Neural progenitor cell (in vitro differentiated cells): ENCODE measurements around the gene SLC10A3. TPM values are rescaled to one million over a fixed set of nuclear protein-coding genes. Genes with fewer than 3 reads are reported as not detected.

Experiments
- DNase-seq: peaks from one replicate; pipeline ENCODE4 v3.0.0-alpha.2; 2016; ENCODE audit warnings: low spot score
- H2AFZ ChIP-seq: fragments of 200-600 bp; sonication (generic); replicated peaks from 2 replicates; pipeline ENCODE4 v1.6.1; 2016; ENCODE audit warnings: antibody characterized with exemption
- H3F3A ChIP-seq: fragments of 200-600 bp; sonication (generic); 2 replicates; pipeline ENCODE4 v1.6.1; 2016; ENCODE audit warnings: antibody characterized with exemption, low read depth
- H3K27ac ChIP-seq: fragments of 200-600 bp; sonication (generic); 2 replicates; pipeline ENCODE4 v1.5.1; 2016; ENCODE audit warnings: mild to moderate bottlenecking
- H3K27me3 ChIP-seq: fragments of 200-600 bp; sonication (generic); 2 replicates; pipeline ENCODE4 v1.6.1; 2016; ENCODE audit warnings: mild to moderate bottlenecking, moderate library complexity
- H3K36me3 ChIP-seq: fragments of 200-600 bp; sonication (generic); 2 replicates; pipeline ENCODE4 v1.5.1; 2016
- H3K4me1 ChIP-seq: fragments of 200-600 bp; sonication (generic); 2 replicates; pipeline ENCODE4 v1.6.1; 2016; ENCODE audit warnings: mixed run types
- H3K4me2 ChIP-seq: fragments of 200-600 bp; sonication (generic); 2 replicates; pipeline ENCODE4 v1.6.1; 2016
- H3K4me3 ChIP-seq: fragments of 200-600 bp; sonication (generic); 2 replicates; pipeline ENCODE4 v1.5.1; 2016
- H3K79me2 ChIP-seq: fragments of 200-600 bp; sonication (generic); 2 replicates; pipeline ENCODE4 v1.6.1; 2016; ENCODE audit warnings: low read depth
- H3K9ac ChIP-seq: fragments of 200-600 bp; sonication (generic); 2 replicates; pipeline ENCODE4 v1.6.1; 2016
- H3K9me3 ChIP-seq: fragments of 200-600 bp; sonication (generic); 2 replicates; pipeline ENCODE4 v1.5.1; 2016; ENCODE audit warnings: low read depth
- H4K20me1 ChIP-seq: fragments of 200-600 bp; sonication (generic); 2 replicates; pipeline ENCODE4 v1.6.1; 2016; ENCODE audit warnings: low read depth
- H3K27ac Mint-ChIP-seq: 3 replicates; pipeline ENCODE4 v1.8.0; 2021; ENCODE audit warnings: mixed read lengths
- H3K27me3 Mint-ChIP-seq: 2 replicates; pipeline ENCODE4 v1.8.0; 2022; ENCODE audit warnings: low read depth, mild to moderate bottlenecking, inconsistent platforms, moderate library complexity, mixed read lengths; ENCODE audit not compliant: insufficient read depth
- H3K36me3 Mint-ChIP-seq: 3 replicates; pipeline ENCODE4 v1.8.0; 2021; ENCODE audit warnings: mixed read lengths
- H3K4me1 Mint-ChIP-seq: 3 replicates; pipeline ENCODE4 v1.8.0; 2021; ENCODE audit warnings: mixed read lengths
- H3K4me3 Mint-ChIP-seq: 3 replicates; pipeline ENCODE4 v1.8.0; 2021; ENCODE audit warnings: mild to moderate bottlenecking, moderate library complexity, mixed read lengths
- H3K9me3 Mint-ChIP-seq: 3 replicates; pipeline ENCODE4 v1.8.0; 2020; ENCODE audit warnings: mixed read lengths
- EZH2 ChIP-seq: fragments of 200-600 bp; sonication (generic); IDR thresholded peaks from 2 replicates; pipeline ENCODE4 v1.6.1; 2017; ENCODE audit warnings: antibody characterized with exemption, mild to moderate bottlenecking, moderate library complexity
- EZH2phosphoT487 ChIP-seq: fragments of 200-600 bp; sonication (generic); IDR thresholded peaks from 2 replicates; pipeline ENCODE4 v1.6.1; 2017; ENCODE audit warnings: antibody characterized with exemption
- total RNA-seq: library from RNA; depleted of rRNA; stranded (reverse); fragments of >200 nt; gene quantifications from 2 replicates; pipeline ENCODE4 v1.2.3, GENCODE V29; 2015; ENCODE audit warnings: low replicate concordance
- TF ChIP-seq, protein P1 (sequence below): fragments of 200-600 bp; sonication (generic); IDR thresholded peaks from 2 replicates; pipeline ENCODE4 v1.5.1; 2017; ENCODE audit warnings: antibody characterized with exemption, mild to moderate bottlenecking

The SLC10A3 gene
- total RNA-seq, 1 donor from 2014 or later: 3.5 TPM

DNA sequence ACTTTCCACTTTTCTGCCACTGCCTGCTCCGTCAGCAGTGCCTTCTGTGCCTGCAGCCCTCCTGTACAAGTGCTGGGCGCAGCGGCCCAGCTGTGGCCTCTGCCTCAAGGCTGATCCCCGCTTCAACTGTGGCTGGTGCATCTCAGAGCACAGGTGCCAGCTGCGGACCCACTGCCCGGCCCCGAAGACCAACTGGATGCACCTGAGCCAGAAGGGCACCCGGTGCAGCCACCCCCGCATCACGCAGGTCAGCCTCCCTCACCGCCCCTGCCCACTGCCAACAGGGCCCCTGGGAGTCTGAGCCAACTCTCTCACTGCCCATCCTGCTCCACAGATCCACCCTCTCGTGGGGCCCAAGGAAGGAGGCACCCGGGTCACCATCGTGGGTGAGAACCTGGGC lies 24.8 kb downstream of the SLC10A3 start:
- no peaks in the 10 kb centered on the region for H3K36me3 ChIP-seq
- Mint-ChIP-seq H3K27me3 (peaks cover 7% of the 10 kb centered on the region), H3K4me1 (no peaks in the 10 kb centered on the region), H3K4me3 (no peak overlapping the region), H3K27ac (no peak overlapping the region), H3K36me3 (peaks cover 8% of the 10 kb centered on the region), H3K9me3 (peaks cover 15% of the 10 kb centered on the region)
- no peaks in the 10 kb centered on the region for H4K20me1 ChIP-seq
- DNase-seq: no peak
- no peaks in the 10 kb centered on the region for H3K4me1 ChIP-seq
- no peak overlapping the region for H3K9ac ChIP-seq
- H3K79me2 ChIP-seq: no peaks in the 10 kb centered on the region
- no peak for TF ChIP-seq EZH2
- TF ChIP-seq, protein P1, sequence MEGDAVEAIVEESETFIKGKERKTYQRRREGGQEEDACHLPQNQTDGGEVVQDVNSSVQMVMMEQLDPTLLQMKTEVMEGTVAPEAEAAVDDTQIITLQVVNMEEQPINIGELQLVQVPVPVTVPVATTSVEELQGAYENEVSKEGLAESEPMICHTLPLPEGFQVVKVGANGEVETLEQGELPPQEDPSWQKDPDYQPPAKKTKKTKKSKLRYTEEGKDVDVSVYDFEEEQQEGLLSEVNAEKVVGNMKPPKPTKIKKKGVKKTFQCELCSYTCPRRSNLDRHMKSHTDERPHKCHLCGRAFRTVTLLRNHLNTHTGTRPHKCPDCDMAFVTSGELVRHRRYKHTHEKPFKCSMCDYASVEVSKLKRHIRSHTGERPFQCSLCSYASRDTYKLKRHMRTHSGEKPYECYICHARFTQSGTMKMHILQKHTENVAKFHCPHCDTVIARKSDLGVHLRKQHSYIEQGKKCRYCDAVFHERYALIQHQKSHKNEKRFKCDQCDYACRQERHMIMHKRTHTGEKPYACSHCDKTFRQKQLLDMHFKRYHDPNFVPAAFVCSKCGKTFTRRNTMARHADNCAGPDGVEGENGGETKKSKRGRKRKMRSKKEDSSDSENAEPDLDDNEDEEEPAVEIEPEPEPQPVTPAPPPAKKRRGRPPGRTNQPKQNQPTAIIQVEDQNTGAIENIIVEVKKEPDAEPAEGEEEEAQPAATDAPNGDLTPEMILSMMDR: no peak
- TF ChIP-seq EZH2phosphoT487: no peak
- no peaks in the 10 kb centered on the region for H3F3A ChIP-seq
- no peak overlapping the region for H3K4me2 ChIP-seq
- no peak overlapping the region for H2AFZ ChIP-seq
- no peak overlapping the region for H3K27ac ChIP-seq
- no peaks in the 10 kb centered on the region for H3K9me3 ChIP-seq
- H3K4me3 ChIP-seq: no peak overlapping the region
- no peaks in the 10 kb centered on the region for H3K27me3 ChIP-seq

DNA sequence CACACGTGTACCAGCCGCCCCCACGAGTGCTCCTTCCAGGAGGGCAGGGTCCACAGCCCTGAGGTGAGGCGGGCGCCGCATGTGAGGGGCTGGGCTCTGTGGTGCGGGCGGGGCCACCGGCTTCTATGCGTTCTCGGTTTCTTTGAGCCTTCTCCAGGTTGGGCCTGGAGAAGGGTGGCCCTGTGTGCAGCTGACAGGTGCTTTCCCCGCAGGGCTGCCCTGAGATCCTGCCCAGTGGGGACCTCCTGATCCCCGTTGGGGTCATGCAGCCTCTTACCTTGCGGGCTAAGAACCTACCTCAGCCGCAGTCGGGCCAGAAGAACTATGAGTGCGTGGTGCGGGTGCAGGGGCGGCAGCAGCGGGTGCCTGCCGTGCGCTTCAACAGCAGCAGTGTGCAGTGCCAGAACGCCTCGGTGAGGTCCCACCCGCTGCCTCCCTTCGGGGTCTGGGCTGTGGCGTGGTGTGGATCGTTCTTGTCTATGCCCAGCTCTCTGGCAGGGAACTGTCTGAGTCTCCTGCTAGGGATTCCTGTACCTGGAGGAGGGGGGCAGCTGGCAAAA lies 25.5 kb downstream of the SLC10A3 start:
- Mint-ChIP-seq H3K27ac (no peak overlapping the region), H3K36me3 (peaks cover 8% of the 10 kb centered on the region), H3K4me1 (no peaks in the 10 kb centered on the region), H3K4me3 (no peak overlapping the region), H3K27me3 (peaks cover 7% of the 10 kb centered on the region), H3K9me3 (peaks cover 17% of the 10 kb centered on the region)
- no peaks in the 10 kb centered on the region for H3K79me2 ChIP-seq
- no peaks in the 10 kb centered on the region for H3F3A ChIP-seq
- H2AFZ ChIP-seq: no peak overlapping the region
- no peaks in the 10 kb centered on the region for H3K36me3 ChIP-seq
- H3K9me3 ChIP-seq: no peaks in the 10 kb centered on the region
- peaks cover 2% of the 10 kb centered on the region for H4K20me1 ChIP-seq
- H3K27me3 ChIP-seq: no peaks in the 10 kb centered on the region
- no peak for TF ChIP-seq EZH2
- TF ChIP-seq EZH2phosphoT487: no peak
- TF ChIP-seq, protein P1: no peak
- H3K27ac ChIP-seq: no peak overlapping the region
- H3K4me2 ChIP-seq: no peak overlapping the region
- DNase-seq: no peak
- H3K4me1 ChIP-seq: no peaks in the 10 kb centered on the region
- no peak overlapping the region for H3K4me3 ChIP-seq
- no peak overlapping the region for H3K9ac ChIP-seq

DNA sequence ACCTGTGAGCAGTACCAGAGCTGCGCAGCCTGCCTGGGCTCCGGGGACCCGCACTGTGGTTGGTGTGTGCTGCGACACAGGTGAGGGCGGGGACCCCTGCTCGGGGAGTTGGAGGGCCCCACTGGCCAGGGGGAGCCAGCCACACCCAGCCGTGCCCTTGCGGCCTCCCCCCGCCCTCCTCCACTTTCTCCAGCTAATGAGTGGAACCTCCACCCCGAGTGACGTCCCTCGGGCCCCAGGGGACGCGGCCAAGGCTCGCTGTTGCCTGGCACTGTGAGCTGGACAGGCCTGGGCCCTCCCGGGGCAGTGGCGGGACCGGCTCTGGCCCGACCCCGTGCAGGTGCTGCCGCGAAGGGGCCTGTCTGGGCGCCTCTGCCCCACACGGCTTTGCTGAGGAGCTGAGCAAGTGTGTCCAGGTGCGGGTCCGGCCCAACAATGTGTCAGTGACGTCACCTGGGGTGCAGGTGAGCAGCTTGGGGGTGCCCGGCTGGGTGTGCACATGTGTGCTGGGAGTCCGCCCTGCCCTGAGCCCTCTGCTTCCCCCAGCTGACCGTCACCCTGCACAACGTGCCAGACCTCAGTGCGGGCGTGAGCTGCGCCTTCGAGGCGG lies 26.7 kb downstream of the SLC10A3 start:
- Histone ChIP-seq H4K20me1 (peaks cover 10% of the 10 kb centered on the region), H3K4me2 (no peak overlapping the region), H2AFZ (no peak overlapping the region), H3K36me3 (no peaks in the 10 kb centered on the region), H3K79me2 (peaks cover 7% of the 10 kb centered on the region), H3K9ac (no peak overlapping the region), H3K27ac (no peak overlapping the region), H3F3A (no peaks in the 10 kb centered on the region), H3K27me3 (no peaks in the 10 kb centered on the region), H3K4me1 (peaks cover 6% of the 10 kb centered on the region), H3K4me3 (no peak overlapping the region), H3K9me3 (no peaks in the 10 kb centered on the region)
- no peak for TF ChIP-seq EZH2
- TF ChIP-seq EZH2phosphoT487: no peak
- TF ChIP-seq, protein P1: no peak
- no peak overlapping the region for H3K4me3 Mint-ChIP-seq
- peaks cover 7% of the 10 kb centered on the region for H3K27me3 Mint-ChIP-seq
- H3K9me3 Mint-ChIP-seq: peaks cover 13% of the 10 kb centered on the region
- peaks cover 7% of the 10 kb centered on the region for H3K36me3 Mint-ChIP-seq
- no peak overlapping the region for H3K27ac Mint-ChIP-seq
- no peak for DNase-seq
- H3K4me1 Mint-ChIP-seq: no peaks in the 10 kb centered on the region
